ENCODE results near the gene PRKN.

GRCh38 chr6:161305860-161306259, 1421.7 kb downstream of the PRKN start:
- TF ChIP-seq ARNTL (CRISPR knock-in tag; IDR thresholded peaks at IDR 0.05; ENCODE audit: borderline replicate concordance, low read depth) = no peak
- no peak for TF ChIP-seq ZNF565 (CRISPR knock-in tag; conservative IDR thresholded peaks at IDR 0.05; ENCODE audit: low read depth)
- TF ChIP-seq ZNF70 (CRISPR knock-in tag; IDR thresholded peaks at IDR 0.05) = no peak
- TF ChIP-seq PPARA (CRISPR knock-in tag; IDR thresholded peaks at IDR 0.05; ENCODE audit: borderline replicate concordance) = no peak
- TF ChIP-seq, protein P1, sequence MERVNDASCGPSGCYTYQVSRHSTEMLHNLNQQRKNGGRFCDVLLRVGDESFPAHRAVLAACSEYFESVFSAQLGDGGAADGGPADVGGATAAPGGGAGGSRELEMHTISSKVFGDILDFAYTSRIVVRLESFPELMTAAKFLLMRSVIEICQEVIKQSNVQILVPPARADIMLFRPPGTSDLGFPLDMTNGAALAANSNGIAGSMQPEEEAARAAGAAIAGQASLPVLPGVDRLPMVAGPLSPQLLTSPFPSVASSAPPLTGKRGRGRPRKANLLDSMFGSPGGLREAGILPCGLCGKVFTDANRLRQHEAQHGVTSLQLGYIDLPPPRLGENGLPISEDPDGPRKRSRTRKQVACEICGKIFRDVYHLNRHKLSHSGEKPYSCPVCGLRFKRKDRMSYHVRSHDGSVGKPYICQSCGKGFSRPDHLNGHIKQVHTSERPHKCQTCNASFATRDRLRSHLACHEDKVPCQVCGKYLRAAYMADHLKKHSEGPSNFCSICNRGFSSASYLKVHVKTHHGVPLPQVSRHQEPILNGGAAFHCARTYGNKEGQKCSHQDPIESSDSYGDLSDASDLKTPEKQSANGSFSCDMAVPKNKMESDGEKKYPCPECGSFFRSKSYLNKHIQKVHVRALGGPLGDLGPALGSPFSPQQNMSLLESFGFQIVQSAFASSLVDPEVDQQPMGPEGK (CRISPR knock-in tag; IDR thresholded peaks at IDR 0.05; ENCODE audit: borderline replicate concordance) = no peak
- no peak for TF ChIP-seq ZFP30 (CRISPR knock-in tag; IDR thresholded peaks at IDR 0.05)
- no peak for TF ChIP-seq ESRRG (CRISPR knock-in tag; IDR thresholded peaks at IDR 0.05)
- no peak for TF ChIP-seq ZFP3 (CRISPR knock-in tag; IDR thresholded peaks at IDR 0.05)
- TF ChIP-seq TOX (CRISPR knock-in tag; IDR thresholded peaks at IDR 0.05; ENCODE audit: borderline replicate concordance) = no peak
- TF ChIP-seq OSR1 (CRISPR knock-in tag; IDR thresholded peaks at IDR 0.05) = no peak
- TF ChIP-seq, protein P2, sequence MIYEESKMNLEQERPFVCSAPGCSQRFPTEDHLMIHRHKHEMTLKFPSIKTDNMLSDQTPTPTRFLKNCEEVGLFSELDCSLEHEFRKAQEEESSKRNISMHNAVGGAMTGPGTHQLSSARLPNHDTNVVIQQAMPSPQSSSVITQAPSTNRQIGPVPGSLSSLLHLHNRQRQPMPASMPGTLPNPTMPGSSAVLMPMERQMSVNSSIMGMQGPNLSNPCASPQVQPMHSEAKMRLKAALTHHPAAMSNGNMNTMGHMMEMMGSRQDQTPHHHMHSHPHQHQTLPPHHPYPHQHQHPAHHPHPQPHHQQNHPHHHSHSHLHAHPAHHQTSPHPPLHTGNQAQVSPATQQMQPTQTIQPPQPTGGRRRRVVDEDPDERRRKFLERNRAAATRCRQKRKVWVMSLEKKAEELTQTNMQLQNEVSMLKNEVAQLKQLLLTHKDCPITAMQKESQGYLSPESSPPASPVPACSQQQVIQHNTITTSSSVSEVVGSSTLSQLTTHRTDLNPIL (CRISPR knock-in tag; IDR thresholded peaks at IDR 0.05; ENCODE audit: low read depth) = no peak

Measured in SK-N-SH treated with all-trans-retinoic acid at 6 μM for 48 hours (cell line).